ES-I3 (cell line): Measurements from ENCODE around the gene CLTCL1.

Experiments used
- H3K36me3 ChIP-seq: 2 replicates; pipeline ENCODE4 v1.6.1; 2013; ENCODE audit warnings: mild to moderate bottlenecking, low read length, control low read depth, moderate library complexity; ENCODE audit not compliant: insufficient read depth
- H3K4me1 ChIP-seq: 2 replicates; pipeline ENCODE4 v1.6.1; 2013; ENCODE audit warnings: mild to moderate bottlenecking, control low read depth, low read length; ENCODE audit not compliant: insufficient read depth
- H3K9ac ChIP-seq: 2 replicates; pipeline ENCODE4 v1.6.1; 2013; ENCODE audit warnings: low read depth, mild to moderate bottlenecking, low read length, moderate library complexity
- H3K9me3 ChIP-seq: 2 replicates; pipeline ENCODE4 v1.6.1; 2013; ENCODE audit warnings: mild to moderate bottlenecking, low read length, moderate library complexity; ENCODE audit not compliant: control insufficient read depth, insufficient read depth

Gene CLTCL1

GRCh38 chr22:19225560-19225959 lies 66.0 kb downstream of the CLTCL1 start:
- no peak overlapping the region for H3K9ac ChIP-seq
- H3K9me3 ChIP-seq, result no peaks in the 10 kb centered on the region
- H3K4me1 ChIP-seq, result peaks cover 4% of the 10 kb centered on the region; the same call in 1 of the 2 replicates
- peaks cover 18% of the 10 kb centered on the region for H3K36me3 ChIP-seq

GRCh38 chr22:19224985-19225384 lies 66.5 kb downstream of the CLTCL1 start:
- Histone ChIP-seq H3K9ac (no peak overlapping the region), H3K36me3 (peaks cover 16% of the 10 kb centered on the region), H3K4me1 (peaks cover 4% of the 10 kb centered on the region; the same call in 1 of the 2 replicates), H3K9me3 (no peaks in the 10 kb centered on the region)

- Histone ChIP-seq H3K9me3 (no peaks in the 10 kb centered on the region), H3K36me3 (peaks cover 16% of the 10 kb centered on the region), H3K4me1 (peaks cover 4% of the 10 kb centered on the region; the same call in 1 of the 2 replicates), H3K9ac (no peak overlapping the region)
Measured at GRCh38 chr22:19224557-19224956, 67.0 kb downstream of the CLTCL1 start.

- Histone ChIP-seq H3K4me1 (peaks cover 5% of the 10 kb centered on the region), H3K36me3 (peaks cover 12% of the 10 kb centered on the region), H3K9me3 (no peaks in the 10 kb centered on the region)
Measured at GRCh38 chr22:19223617-19224016, 67.9 kb downstream of the CLTCL1 start.

GRCh38 chr22:19223110-19223509 lies 68.4 kb downstream of the CLTCL1 start:
- Histone ChIP-seq H3K4me1 (peaks cover 10% of the 10 kb centered on the region), H3K36me3 (peaks cover 12% of the 10 kb centered on the region), H3K9ac (no peak overlapping the region), H3K9me3 (no peaks in the 10 kb centered on the region)

More at GRCh38 chr22:19223617-19224016, 67.9 kb downstream of the CLTCL1 start:
- no peak overlapping the region for H3K9ac ChIP-seq

GRCh38 chr22:19222242-19223005 lies 69.1 kb downstream of the CLTCL1 start:
- Histone ChIP-seq H3K9ac (no peak overlapping the region), H3K36me3 (peaks cover 12% of the 10 kb centered on the region), H3K9me3 (no peaks in the 10 kb centered on the region), H3K4me1 (peaks cover 11% of the 10 kb centered on the region)

GRCh38 chr22:19220867-19221266 lies 70.7 kb downstream of the CLTCL1 start:
- peaks cover 11% of the 10 kb centered on the region for H3K4me1 ChIP-seq
- H3K9me3 ChIP-seq, result no peaks in the 10 kb centered on the region
- no peak overlapping the region for H3K9ac ChIP-seq
- H3K36me3 ChIP-seq, result peaks cover 12% of the 10 kb centered on the region

GRCh38 chr22:19218541-19219233 lies 72.8 kb downstream of the CLTCL1 start:
- Histone ChIP-seq H3K36me3 (peaks cover 12% of the 10 kb centered on the region; the same call in 1 of the 2 replicates), H3K4me1 (peaks cover 19% of the 10 kb centered on the region), H3K9ac (no peak overlapping the region), H3K9me3 (no peaks in the 10 kb centered on the region)

- Histone ChIP-seq H3K36me3 (peaks cover 5% of the 10 kb centered on the region; the same call in 1 of the 2 replicates), H3K4me1 (peaks cover 20% of the 10 kb centered on the region), H3K9me3 (no peaks in the 10 kb centered on the region), H3K9ac (no peak overlapping the region)
Measured at GRCh38 chr22:19216579-19216978, 74.9 kb downstream of the CLTCL1 start.

- Histone ChIP-seq H3K36me3 (no peaks in the 10 kb centered on the region; the same call in 1 of the 2 replicates), H3K4me1 (peaks cover 20% of the 10 kb centered on the region), H3K9me3 (no peaks in the 10 kb centered on the region), H3K9ac (no peak overlapping the region)
Measured at GRCh38 chr22:19215360-19215759, 76.2 kb downstream of the CLTCL1 start.

- no peak overlapping the region for H3K9ac ChIP-seq
- peaks cover 20% of the 10 kb centered on the region for H3K4me1 ChIP-seq
- H3K9me3 ChIP-seq, result no peaks in the 10 kb centered on the region
- H3K36me3 ChIP-seq, result no peaks in the 10 kb centered on the region; the same call in 1 of the 2 replicates
Measured at GRCh38 chr22:19214078-19214473, 77.4 kb downstream of the CLTCL1 start.

- H3K9ac ChIP-seq, result no peak overlapping the region
Measured at GRCh38 chr22:19213442-19214077, 78.0 kb downstream of the CLTCL1 start.

GRCh38 chr22:19213001-19213400 lies 78.5 kb downstream of the CLTCL1 start:
- Histone ChIP-seq H3K9me3 (no peaks in the 10 kb centered on the region), H3K4me1 (peaks cover 13% of the 10 kb centered on the region), H3K9ac (no peak overlapping the region), H3K36me3 (no peaks in the 10 kb centered on the region; the same call in 1 of the 2 replicates)

More at GRCh38 chr22:19213442-19214077, 78.0 kb downstream of the CLTCL1 start:
- Histone ChIP-seq H3K4me1 (peaks cover 19% of the 10 kb centered on the region), H3K9me3 (no peaks in the 10 kb centered on the region), H3K36me3 (no peaks in the 10 kb centered on the region; the same call in 1 of the 2 replicates)

- no peaks in the 10 kb centered on the region; the same call in 1 of the 2 replicates for H3K36me3 ChIP-seq
- no peak overlapping the region for H3K9ac ChIP-seq
- peaks cover 13% of the 10 kb centered on the region for H3K4me1 ChIP-seq
- no peaks in the 10 kb centered on the region for H3K9me3 ChIP-seq
Measured at GRCh38 chr22:19212302-19212870, 79.1 kb downstream of the CLTCL1 start.
